ENCODE measurements around the gene SPPL2C. TPM values are rescaled to one million over a fixed set of nuclear protein-coding genes. Genes with fewer than 3 reads are reported as not detected.

SPPL2C gene, protein sequence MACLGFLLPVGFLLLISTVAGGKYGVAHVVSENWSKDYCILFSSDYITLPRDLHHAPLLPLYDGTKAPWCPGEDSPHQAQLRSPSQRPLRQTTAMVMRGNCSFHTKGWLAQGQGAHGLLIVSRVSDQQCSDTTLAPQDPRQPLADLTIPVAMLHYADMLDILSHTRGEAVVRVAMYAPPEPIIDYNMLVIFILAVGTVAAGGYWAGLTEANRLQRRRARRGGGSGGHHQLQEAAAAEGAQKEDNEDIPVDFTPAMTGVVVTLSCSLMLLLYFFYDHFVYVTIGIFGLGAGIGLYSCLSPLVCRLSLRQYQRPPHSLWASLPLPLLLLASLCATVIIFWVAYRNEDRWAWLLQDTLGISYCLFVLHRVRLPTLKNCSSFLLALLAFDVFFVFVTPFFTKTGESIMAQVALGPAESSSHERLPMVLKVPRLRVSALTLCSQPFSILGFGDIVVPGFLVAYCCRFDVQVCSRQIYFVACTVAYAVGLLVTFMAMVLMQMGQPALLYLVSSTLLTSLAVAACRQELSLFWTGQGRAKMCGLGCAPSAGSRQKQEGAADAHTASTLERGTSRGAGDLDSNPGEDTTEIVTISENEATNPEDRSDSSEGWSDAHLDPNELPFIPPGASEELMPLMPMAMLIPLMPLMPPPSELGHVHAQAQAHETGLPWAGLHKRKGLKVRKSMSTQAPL
- total RNA-seq, result not detected in 2 replicates
- polyA plus RNA-seq (2012), result not detected

DNA sequence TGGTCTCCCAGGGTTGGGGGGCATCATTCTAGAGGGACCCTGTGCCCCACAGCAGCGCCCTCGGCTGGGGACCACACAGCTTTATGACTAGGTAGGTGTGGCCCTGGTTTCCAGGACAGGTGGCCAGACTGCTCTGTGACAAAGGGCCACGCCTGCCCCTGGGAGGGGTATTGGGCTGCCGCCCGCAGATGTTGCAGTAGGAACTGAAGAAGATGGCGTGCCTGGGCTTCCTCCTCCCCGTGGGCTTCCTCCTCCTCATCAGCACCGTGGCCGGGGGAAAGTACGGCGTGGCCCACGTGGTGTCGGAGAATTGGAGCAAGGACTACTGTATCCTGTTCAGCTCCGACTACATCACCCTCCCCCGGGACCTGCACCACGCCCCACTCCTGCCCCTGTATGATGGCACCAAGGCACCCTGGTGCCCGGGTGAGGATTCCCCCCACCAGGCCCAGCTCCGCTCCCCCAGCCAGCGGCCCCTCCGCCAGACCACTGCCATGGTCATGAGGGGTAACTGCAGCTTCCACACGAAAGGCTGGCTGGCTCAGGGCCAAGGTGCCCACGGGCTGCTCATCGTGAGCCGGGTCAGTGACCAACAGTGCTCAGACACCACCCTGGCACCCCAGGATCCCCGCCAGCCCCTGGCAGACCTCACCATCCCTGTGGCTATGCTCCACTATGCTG lies at the start of gene SPPL2C:
Gene SPPL2C (plus strand): TSS at position 187 of the 681 bp plus-strand sequence. CDS start 26 bp downstream, at position 213.
- DNase-seq (ENCODE audit: low read depth), result no peak

DNA sequence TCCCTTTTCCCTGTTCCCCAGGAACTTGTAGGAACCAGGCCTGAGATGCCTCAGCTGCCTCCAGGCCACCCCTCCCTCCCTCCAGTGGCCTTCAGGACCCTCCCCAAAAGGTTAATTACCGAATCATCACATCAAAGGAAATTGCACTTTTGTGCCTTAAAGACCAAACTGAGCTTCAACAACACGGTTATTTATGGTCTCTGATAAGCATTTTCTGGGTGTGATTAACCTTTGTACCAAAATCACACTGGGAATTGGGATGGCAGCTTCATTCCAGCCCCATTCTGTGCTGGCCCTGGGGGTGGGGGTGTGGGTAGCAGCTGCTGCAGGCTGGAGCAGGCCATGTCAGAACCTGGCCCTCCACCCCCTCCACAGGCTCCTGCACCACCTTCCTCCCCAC lies 43.9 kb upstream of the SPPL2C start:
- no peak for DNase-seq (ENCODE audit: low read depth)

DNA sequence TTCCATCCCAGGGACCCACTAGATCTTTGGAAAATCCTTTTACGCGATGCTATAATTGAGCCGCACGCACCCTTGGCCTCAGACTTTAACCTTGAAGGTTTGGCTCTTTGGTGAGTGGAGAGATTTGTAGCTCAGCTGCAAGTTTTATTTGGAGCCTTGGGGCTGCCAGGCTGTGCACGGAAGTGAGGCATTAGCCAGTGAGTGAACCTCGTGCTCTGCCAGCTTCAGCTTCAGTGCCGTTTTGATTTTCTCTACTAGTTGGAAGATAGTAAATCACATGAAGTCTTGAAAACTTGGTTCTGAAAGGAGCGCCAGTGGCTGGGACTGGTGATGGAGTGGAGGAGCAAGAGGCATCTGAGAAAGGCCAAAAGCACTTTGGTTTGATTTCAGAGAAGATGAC lies 43.3 kb upstream of the SPPL2C start:
- no peak for DNase-seq (ENCODE audit: low read depth)

DNA sequence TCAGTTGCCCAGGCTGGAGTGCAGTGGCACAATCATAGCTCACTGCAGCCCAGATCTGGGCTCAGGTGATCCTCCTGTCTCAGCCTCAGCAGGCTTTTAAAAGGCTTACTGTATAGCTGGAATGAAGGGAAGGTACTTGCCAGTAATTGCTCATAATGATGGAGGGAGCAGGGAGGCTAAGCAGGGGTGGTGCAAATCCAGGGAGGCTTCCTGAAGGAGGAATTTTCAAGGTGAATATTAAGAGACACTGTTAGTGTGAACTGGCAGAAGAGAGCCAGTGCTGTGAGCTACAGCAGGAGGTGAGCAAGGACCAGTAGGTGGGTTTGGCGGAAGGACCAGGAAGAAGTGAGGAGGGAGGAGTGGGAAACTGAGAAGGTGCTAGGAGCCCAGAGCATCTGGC lies 35.8 kb upstream of the SPPL2C start:
- no peak for DNase-seq (ENCODE audit: low read depth)

DNA sequence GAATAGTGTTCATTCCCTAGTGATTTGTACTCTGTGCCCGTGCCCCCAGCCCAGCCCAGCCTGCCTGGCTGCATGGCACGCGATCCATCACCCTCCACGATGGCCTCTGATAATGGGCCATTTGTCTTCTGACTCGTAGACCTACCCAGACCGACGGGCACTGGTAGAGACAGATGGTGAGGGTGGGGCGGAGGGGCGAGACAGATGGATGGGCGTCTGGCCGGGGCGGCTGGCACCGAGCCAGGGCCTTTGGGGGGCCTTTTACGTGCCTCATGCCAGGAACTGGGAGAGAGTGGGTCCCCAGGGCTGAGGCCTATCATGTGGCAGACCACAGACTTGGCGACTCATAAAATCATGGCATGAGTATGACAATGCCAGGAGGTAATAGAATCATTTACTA lies 35.2 kb upstream of the SPPL2C start:
- peak; percentile 83 for DNase-seq (ENCODE audit: low read depth)

DNA sequence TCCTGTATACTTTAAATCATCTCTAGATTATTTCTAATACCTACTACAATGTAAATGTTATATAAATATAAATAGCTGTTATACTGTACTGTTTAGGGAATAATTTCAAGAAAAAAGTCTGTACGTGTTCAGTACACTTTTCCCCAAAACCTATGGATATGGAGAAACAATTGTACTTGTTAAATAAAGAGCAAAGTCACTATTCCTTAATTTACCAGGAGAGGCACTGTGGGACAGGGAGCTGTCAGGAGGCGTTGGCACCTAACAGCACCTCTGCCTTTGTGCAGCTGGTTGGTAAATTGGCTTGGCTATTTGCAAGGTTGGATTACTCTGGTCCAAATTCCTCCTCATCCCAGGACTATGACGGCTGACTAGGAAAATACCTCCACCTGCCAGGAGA lies 32.6 kb upstream of the SPPL2C start:
- DNase-seq (ENCODE audit: low read depth), result no peak

DNA sequence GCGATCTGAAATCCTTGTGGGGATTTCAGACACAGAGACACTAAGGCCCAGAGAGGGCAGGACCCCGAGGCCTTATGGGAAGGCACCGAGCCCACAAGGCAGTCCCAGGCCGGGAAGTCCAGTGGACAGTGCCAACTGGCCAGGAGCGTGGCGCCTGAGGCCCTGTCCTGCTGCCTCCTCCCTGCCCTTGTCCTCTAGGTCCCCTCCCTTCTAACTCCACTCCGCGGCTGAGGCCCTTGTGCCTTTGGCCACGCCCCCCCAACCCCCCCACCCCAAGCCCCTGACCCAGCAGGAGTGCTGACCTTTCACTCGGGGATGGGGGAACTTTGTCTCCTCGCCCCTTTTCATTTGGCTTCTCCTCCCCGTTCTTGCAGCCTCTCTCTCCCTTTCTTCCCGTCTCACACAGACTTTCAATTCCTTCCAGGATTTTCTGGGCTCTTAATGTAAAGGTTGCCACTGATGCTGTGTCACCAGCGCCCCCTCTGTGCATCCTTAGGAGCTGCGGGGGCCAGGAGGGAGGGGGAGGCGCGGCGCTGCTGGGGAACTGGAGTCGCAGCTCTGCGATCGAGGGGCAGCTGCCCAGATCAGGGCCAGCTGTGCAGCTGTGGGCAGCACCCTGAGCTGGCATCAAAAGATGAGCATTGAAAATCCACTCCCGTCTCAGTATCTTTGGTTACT lies 31.5 kb upstream of the SPPL2C start:
- DNase-seq (ENCODE audit: low read depth), result no peak

DNA sequence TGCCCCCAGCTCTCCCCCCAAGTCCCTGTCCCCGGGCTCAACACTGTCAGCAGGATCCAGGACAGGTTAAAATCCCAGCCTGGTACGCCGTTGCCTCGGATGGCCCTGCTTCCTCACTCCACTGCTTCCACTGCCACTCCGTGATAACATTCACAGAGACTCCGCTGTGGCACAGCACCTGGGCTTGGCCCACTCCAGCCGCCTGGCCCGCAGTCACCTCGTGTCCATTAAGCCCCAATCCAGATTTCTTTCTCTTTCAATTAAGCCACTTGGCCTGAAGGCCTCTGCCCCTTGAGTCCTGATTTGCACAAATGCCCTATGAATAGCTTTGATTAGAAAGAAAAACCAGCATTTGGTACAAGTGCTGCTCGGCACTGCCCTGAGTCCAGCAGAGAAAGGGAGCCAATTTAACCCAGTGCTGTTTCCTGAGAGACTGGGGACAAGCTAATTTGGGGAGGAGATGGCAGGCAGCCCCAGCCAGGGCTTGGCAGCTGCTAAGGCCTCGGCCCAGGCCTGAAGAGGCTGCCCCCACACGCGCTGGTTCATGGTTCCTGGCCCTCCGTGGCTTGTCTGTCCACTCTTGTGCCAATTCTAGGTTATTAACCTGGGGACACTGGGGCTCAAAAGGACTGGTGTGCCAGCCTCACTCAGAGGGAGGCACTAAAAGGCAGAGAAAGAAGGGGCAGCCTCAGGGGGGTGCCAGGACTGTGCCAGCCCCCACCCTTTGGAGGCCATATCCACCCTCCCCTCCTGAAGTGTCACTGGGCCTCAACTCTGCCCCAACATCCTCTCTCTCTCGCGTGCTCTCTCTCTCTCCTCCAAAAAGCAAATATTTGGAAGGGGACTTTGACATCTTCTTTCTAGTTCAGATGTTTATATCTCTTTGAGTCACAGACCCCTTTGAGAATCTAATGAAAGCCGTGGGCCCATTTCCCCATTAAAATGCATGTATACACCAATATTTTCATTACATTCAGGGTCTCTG lies 29.8 kb upstream of the SPPL2C start:
- DNase-seq (ENCODE audit: low read depth), result peak; percentile 33

DNA sequence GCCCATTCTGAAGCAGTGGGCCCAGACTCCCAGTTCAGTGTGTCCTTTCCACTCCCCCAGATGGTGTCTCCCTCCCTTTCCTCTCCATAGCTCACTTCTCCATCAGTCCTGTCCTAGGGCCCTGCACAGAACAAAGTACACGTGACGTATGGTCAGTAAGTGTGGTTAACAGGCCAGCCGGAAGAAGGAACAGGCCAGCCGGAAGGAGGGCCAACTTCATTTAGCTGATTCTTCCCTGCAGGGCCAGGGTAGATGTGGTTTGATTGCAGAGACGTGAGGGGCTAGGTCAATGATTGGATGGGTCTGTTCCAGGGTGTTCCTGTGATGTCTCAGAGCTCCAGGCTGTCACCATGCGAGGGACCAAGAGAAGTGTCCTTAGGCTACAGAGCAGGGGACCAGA lies 28.9 kb upstream of the SPPL2C start:
- no peak for DNase-seq (ENCODE audit: low read depth)

DNA sequence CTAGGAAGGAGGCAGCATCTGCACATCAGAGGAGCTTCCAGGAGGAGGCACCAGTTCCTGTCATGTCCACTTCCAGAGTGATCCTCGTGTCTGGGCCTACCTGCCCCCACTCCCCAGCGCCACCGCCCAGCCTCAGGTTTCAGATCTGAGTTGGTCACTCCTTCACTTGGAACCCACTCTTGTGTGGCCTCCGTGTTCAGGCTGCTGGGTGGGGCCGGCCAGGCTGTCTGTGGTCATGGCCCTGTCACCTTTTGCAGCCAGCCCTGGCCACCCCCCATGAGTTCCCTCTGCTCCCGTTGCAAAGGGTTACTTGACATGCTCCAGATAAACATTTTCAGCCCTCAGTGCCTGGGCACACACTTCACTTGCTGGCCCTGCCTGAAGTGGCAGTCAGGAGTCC lies 26.6 kb upstream of the SPPL2C start:
- peak; percentile 52 for DNase-seq (ENCODE audit: low read depth)

DNA sequence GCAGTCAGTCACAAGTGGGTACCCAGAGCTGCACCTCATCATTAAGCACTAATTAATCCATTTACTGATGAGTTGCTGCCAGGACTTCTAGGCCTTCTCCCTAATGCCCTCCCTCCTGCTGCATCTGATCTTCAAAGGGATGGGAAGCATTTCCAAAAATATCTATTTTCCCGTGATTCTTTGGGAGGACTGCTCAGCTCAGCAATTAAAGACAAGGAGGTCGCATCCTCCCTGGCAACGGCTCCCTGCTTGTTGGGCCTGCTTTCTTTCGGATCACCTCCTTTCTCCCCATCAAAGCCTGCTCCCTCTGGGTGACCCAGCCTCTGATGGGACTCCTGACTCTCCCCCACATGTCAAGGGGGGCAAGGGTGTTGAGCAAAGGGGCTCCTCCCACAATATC lies 26.0 kb upstream of the SPPL2C start:
- no peak for DNase-seq (ENCODE audit: low read depth)

DNA sequence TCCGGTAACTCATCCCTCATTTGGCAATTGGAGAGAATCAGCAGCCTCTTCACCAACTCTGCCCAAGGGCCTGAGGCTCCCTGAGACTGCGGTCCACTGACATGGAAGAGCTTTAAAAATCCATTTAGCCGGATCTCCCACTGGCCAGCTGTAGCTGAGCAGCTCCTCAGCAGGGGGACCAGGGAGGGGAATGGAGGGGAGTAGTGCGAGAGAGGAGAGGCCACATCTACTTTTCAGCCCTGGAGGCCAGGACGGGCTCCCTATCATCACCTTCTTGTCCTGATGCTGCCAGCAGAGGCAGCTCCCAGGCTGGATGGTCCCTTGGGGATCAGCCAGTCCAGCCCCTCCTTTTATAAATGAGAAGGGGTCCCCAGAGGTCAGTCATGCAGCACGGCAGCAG lies 25.0 kb upstream of the SPPL2C start:
- no peak for DNase-seq (ENCODE audit: low read depth)

DNA sequence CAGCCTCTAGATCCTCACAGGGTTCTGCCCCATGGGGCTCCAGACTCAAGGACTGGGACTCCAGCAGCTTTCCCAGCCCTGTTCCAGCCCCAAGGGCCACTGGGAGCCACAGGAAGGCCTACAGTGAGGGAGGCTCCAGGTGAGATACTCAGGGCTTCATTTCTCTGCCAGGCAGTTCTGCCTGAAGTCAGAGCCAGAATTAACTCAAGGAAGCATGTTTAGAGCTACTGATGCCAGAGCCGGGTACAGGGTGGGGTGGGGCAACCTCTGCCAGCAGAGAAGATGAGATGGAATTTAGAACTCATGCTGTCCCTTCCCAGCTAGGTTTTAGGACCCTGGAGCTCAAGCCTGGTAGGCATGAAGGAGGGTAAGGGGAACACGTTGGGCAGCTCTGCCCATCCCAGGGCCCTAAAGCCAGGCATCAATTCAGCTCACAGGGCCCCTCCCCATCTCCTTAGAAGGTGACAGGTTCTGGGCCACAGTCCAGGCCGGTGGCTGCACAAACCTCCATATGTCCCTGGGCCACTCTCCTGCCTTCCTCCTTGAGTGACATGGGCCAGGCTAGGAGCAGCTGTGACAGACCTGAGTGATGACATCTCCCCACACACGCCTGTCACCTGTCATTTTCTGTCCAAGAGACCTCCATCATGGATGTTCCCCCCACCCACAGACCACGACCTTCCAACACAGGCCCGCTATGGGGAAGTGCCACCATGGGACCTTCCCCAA lies 24.5 kb upstream of the SPPL2C start:
- peak; percentile 94 for DNase-seq (ENCODE audit: low read depth)

DNA sequence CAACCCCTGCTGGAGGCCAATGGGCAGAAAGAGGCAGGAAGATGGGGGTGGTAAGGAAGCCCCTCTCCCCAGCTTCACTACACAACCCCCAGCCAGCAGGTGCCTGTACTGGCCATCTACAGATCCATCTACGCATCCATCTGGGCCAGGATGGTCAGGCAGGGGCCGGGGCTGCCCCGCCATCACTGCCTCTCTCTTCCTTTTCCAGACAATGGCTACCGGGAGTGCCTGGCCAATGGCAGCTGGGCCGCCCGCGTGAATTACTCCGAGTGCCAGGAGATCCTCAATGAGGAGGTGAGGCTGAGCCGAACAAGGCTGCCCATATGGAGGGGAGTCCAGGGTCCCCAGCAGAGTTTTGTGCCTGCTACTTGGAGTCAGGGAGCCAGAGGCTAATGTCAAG lies 23.5 kb upstream of the SPPL2C start:
- no peak for DNase-seq (ENCODE audit: low read depth)

DNA sequence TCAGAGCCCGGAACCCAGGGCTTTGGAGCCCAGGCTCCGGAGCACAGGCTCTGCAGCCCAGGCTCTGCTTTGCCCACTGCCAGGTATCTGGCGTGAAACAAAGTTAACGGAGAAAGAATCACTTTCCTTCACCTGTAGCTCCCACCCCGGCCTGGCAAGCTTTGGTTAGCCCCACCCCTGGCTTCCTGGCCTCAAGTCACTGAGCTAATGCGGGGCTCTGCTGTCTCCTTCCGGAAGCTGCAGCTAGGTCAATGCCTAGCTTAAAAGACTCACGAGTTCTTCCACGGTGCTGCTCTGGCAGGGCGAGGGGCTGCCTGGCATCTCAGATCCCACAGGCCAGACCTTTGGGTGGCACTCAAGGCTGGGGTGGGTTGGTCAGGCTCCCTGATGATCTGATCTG lies 21.1 kb upstream of the SPPL2C start:
- DNase-seq (ENCODE audit: low read depth), result no peak

DNA sequence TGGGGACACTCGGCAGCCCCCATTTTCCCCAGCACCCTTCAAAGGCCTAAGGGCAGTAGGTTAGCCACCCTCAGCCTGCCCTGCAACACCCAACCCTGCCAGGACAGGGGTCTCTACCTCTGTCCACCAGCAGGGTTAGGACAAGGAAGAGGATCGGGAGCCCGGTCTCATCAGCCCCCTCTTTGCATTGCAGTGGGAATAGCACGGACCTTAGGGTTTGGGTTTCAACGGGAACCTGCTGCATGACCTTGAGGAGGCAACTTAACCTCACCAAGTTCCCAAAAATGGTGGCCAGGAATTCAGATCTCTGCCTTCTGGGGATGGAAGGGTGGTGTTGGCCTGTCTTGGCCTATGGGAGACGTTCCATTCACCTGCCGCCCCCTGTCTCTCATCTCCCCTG lies 20.2 kb upstream of the SPPL2C start:
- no peak for DNase-seq (ENCODE audit: low read depth)

DNA sequence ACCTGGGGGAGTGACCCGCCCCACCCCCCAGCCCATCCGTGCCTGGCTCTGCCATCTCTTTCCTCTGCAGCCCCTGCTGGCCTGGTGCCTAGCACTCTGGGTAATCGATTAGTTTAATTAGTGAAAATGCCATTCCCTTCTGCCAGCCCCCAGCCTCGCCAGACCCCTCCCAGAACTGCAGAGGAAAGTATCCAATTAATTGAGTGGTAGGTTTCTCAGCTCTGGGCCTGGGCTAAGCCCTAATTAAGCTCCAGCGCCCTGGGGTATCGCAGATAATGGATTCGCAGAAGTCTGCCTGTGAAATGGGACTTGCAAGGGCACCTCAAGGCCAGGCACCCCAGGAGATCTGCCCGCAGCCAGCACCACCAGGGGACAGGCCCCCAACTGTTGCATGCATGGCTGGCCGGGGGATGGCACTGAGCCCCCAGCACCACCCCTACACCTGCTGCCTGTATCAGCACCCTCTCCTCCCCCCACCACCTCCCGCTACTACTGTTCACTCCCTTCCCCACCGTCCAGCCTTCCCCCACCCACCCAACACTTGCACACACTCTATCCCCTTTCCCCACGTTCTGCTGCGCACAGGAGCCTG lies 19.7 kb upstream of the SPPL2C start:
- no peak for DNase-seq (ENCODE audit: low read depth)

DNA sequence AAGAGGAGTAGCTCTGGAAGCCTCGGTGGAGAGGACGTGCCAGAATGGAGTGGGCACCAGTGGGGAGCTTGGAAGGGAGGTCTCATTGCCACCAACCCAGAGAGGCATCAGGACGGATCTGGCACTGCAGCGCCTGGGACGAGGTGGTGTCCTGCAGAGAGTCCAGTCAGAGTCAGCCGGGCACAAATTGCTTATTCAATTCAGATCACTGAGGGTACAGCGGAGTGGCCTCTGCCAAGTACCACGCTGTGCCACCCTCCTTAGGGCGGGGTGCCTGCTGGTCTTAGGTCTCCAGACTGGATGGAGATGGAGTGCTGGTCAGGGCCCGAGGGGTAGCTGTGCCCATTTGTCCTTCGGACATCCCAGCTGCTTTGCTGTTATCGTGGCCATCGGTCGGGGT lies 18.9 kb upstream of the SPPL2C start:
- no peak for DNase-seq (ENCODE audit: low read depth)

DNA sequence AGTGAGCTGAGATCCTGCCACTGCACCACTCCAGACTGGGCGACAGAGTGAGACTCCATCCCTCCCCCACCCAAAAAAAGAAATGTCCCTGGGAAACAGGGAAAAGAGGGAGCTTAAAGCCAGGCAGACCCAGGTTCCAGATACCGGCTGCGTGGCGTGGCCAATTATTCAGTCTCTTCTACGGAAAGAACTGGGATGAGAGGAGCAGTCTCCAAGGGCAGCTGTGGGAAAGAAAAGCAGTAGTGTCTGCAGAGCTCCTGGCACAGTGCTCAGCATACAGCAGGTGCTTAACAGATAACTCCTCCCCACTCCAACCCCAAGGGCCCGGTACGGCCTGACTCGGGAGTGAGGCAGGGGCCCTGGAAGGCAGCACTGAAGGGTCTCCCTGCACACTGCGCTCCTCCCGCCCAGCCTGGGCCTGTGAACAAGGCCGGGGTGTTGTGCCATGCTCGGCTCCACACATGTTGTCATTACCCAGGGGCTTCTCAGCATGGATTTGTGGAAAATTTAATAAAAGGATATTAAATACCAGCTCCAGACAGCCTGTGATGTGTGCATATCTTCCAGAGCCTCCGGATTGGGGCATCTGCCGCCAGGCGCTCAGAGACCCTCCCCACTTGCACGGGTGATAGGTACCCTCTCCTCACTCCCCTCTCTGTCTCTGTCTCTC lies 17.6 kb upstream of the SPPL2C start:
- DNase-seq (ENCODE audit: low read depth), result no peak

Measured in myocyte (in vitro differentiated cells).